Measurements from ENCODE around the gene MCCC1. TPM values are rescaled to one million over a fixed set of nuclear protein-coding genes. Genes with fewer than 3 reads are reported as not detected.

The MCCC1 gene
- total RNA-seq, 4 donors from 2014 or later, result 26.4 to 37.3 (median 27.8) TPM

DNA sequence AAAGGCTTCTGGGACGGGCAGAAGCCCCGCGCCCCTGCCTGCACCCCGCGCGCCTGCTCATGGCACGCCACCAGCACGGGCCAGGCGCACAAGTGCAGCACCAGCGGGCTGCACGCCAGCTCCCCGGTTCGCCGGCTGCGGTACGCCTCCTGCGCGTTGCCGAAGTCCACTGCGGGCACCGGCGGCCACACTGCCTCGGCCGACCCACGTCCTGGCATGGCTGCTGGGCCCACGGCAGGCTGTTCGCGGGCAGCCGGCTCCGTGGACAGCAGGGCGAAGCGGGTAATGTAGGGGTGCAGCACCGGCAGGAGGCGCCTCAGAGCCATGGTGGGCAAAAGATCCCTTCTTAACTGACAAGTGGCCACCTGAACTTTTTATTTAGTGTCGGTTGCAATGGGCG is 34.8 kb downstream of the MCCC1 start:
- DNase-seq (ENCODE audit: extremely low spot score), result no peak
- WGBS, result 90% methylated on average over 31 of the region's 36 CpGs
- H3K4me3 ChIP-seq, result no peak overlapping the region
- H3K36me3 ChIP-seq, result peaks cover 12 to 64% (median 22%) of the 10 kb centered on the region in 4 donors
- no peak overlapping the region for H3K27ac ChIP-seq (replicated peaks in 1 of 4)
- no peaks in the 10 kb centered on the region for H3K27me3 ChIP-seq
- TF ChIP-seq, protein P1, sequence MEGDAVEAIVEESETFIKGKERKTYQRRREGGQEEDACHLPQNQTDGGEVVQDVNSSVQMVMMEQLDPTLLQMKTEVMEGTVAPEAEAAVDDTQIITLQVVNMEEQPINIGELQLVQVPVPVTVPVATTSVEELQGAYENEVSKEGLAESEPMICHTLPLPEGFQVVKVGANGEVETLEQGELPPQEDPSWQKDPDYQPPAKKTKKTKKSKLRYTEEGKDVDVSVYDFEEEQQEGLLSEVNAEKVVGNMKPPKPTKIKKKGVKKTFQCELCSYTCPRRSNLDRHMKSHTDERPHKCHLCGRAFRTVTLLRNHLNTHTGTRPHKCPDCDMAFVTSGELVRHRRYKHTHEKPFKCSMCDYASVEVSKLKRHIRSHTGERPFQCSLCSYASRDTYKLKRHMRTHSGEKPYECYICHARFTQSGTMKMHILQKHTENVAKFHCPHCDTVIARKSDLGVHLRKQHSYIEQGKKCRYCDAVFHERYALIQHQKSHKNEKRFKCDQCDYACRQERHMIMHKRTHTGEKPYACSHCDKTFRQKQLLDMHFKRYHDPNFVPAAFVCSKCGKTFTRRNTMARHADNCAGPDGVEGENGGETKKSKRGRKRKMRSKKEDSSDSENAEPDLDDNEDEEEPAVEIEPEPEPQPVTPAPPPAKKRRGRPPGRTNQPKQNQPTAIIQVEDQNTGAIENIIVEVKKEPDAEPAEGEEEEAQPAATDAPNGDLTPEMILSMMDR (IDR thresholded peaks at IDR 0.05), result no peak
- TF ChIP-seq EP300 (IDR thresholded peaks at IDR 0.05), result no peak
- no peaks in the 10 kb centered on the region for H3K4me1 ChIP-seq
- intact Hi-C loops (cut with DNase I), result no loop called here
- H3K9me3 ChIP-seq, result no peaks in the 10 kb centered on the region

- Histone ChIP-seq H3K27ac (replicated peaks in 1 of 4) (no peak overlapping the region), H3K36me3 (peaks cover 0 to 44% (median 22%) of the 10 kb centered on the region in 4 donors), H3K4me3 (no peak overlapping the region), H3K4me1 (no peaks in the 10 kb centered on the region), H3K9me3 (no peaks in the 10 kb centered on the region), H3K27me3 (no peaks in the 10 kb centered on the region)
- no peak for DNase-seq (ENCODE audit: extremely low spot score)
- 92% methylated on average over 6 of the region's 6 CpGs for WGBS
- intact Hi-C loops (cut with DNase I), result no loop called here
- no peak for TF ChIP-seq POLR2AphosphoS5 (IDR thresholded peaks at IDR 0.05)
- no peak for TF ChIP-seq POLR2A (IDR thresholded peaks at IDR 0.05; ENCODE audit: low read depth)
- TF ChIP-seq, protein P1 (IDR thresholded peaks at IDR 0.05), result no peak
- no peak for TF ChIP-seq EP300 (IDR thresholded peaks at IDR 0.05)
Observed at GRCh38 chr3:183061391-183062172, 37.7 kb downstream of the MCCC1 start.

- no peak for DNase-seq (ENCODE audit: extremely low spot score)
- Histone ChIP-seq H3K4me1 (no peaks in the 10 kb centered on the region), H3K36me3 (peaks cover 0 to 40% (median 29%) of the 10 kb centered on the region in 4 donors), H3K4me3 (no peak overlapping the region), H3K27ac (replicated peaks in 1 of 4) (no peak overlapping the region), H3K27me3 (no peaks in the 10 kb centered on the region), H3K9me3 (no peaks in the 10 kb centered on the region)
- WGBS, result 93% methylated on average over 2 of the region's 2 CpGs
- intact Hi-C loops (cut with DNase I), result no loop called here
- TF ChIP-seq POLR2AphosphoS5 (IDR thresholded peaks at IDR 0.05) (no peak), POLR2A (IDR thresholded peaks at IDR 0.05; ENCODE audit: low read depth) (no peak), EP300 (IDR thresholded peaks at IDR 0.05) (no peak)
- TF ChIP-seq, protein P1 (IDR thresholded peaks at IDR 0.05), result no peak
Observed at GRCh38 chr3:183058351-183058750, 40.9 kb downstream of the MCCC1 start.

GRCh38 chr3:183050706-183051105 is 48.6 kb downstream of the MCCC1 start:
- Histone ChIP-seq H3K36me3 (peaks cover 37 to 70% (median 61%) of the 10 kb centered on the region in 4 donors), H3K27ac (replicated peaks in 1 of 4) (no peak overlapping the region), H3K4me1 (no peaks in the 10 kb centered on the region), H3K27me3 (no peaks in the 10 kb centered on the region), H3K9me3 (peaks cover 0 to 3% (median 1%) of the 10 kb centered on the region in 4 donors), H3K4me3 (no peak overlapping the region)
- intact Hi-C loops (cut with DNase I), result no loop called here
- no peak for TF ChIP-seq EP300 (IDR thresholded peaks at IDR 0.05)
- no peak for TF ChIP-seq POLR2AphosphoS5 (IDR thresholded peaks at IDR 0.05)
- TF ChIP-seq, protein P1 (IDR thresholded peaks at IDR 0.05), result no peak
- no peak for TF ChIP-seq POLR2A (IDR thresholded peaks at IDR 0.05; ENCODE audit: low read depth)
- DNase-seq (ENCODE audit: extremely low spot score), result no peak
